ENCODE data around the gene SNX20.
A peak's percentile ranks its signal among the peaks of the same experiment; 100 is the strongest.

The SNX20 gene

DNA sequence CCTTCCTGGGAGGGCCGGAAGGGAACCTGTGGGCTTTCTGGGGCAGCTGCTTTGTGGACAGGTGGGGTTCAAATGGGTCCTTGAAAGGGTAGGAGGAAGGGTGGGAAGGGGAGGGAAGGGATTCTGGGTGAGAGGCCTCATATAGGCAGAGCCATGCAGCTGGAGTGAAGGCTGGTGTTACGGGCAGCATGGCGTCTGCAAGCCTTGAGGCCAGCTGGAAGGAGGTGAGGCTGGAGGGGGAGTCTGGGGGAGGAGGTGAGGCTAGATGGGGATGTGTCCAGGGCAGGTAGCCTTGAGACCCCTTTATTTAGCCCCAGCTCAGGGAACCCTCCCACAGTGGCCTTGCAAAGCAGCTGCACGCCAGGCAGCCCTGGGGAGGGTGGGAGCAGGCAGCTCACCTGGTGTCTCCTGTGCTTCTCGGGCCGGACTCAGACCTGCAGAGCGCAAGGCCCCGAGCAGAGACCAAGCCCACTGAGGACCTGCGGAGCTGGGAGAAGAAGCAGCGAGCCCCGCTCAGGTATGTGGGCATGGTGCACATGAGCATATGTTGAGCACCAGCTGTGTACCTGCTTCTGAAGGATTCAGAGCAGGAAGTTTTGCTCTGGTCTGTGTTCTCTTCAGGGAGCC is 50.6 kb downstream of the SNX20 start:
- no peak overlapping the region for H2AFZ ChIP-seq (ENCODE audit: low read depth, low read length)
- TF ChIP-seq EZH2phosphoT487 (IDR thresholded peaks at IDR 0.05; ENCODE audit: low read depth), result no peak
- TF ChIP-seq, protein P1, sequence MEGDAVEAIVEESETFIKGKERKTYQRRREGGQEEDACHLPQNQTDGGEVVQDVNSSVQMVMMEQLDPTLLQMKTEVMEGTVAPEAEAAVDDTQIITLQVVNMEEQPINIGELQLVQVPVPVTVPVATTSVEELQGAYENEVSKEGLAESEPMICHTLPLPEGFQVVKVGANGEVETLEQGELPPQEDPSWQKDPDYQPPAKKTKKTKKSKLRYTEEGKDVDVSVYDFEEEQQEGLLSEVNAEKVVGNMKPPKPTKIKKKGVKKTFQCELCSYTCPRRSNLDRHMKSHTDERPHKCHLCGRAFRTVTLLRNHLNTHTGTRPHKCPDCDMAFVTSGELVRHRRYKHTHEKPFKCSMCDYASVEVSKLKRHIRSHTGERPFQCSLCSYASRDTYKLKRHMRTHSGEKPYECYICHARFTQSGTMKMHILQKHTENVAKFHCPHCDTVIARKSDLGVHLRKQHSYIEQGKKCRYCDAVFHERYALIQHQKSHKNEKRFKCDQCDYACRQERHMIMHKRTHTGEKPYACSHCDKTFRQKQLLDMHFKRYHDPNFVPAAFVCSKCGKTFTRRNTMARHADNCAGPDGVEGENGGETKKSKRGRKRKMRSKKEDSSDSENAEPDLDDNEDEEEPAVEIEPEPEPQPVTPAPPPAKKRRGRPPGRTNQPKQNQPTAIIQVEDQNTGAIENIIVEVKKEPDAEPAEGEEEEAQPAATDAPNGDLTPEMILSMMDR (IDR thresholded peaks at IDR 0.05; ENCODE audit: low read depth, low read length), result no peak
- H3K9ac ChIP-seq (ENCODE audit: low read length), result no peak overlapping the region
- H4K20me1 ChIP-seq (ENCODE audit: insufficient read depth, low read length), result no peaks in the 10 kb centered on the region
- H3K27me3 ChIP-seq (ENCODE audit: low read depth, low read length), result no peaks in the 10 kb centered on the region
- H3K4me1 ChIP-seq (ENCODE audit: low read length), result peaks cover 13% of the 10 kb centered on the region
- no peak overlapping the region for H3K27ac ChIP-seq (ENCODE audit: low read length)
- H3K79me2 ChIP-seq (ENCODE audit: low read length), result no peaks in the 10 kb centered on the region
- no peak overlapping the region for H3K4me3 ChIP-seq (ENCODE audit: low read length)
- H3K9me3 ChIP-seq (ENCODE audit: insufficient read depth, low read length), result no peaks in the 10 kb centered on the region
- no peaks in the 10 kb centered on the region for H3K36me3 ChIP-seq (replicated peaks; ENCODE audit: low read depth, low read length)
- H3K4me2 ChIP-seq (ENCODE audit: low read length), result no peak overlapping the region

DNA sequence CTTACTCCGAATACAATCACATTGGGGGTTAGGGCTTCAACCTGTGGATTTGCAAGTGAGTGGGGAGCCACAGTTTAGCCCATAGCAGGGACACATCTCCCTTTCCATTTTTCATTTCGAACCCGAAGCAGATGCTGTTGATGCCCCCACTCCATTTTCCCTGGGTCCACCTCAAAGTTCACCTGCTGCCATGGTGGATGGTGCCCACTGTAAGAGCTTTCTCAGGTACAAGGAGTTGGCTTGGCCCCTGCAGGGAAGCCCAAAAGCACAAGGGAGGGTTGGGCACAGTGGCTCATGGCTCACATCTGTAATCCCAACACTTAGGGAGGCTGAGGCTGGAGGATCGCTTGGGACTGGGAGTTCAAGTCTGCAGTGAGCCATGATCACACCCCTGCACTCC is 51.8 kb downstream of the SNX20 start:
- H2AFZ ChIP-seq (ENCODE audit: low read depth, low read length), result no peak overlapping the region
- no peaks in the 10 kb centered on the region for H3K36me3 ChIP-seq (replicated peaks; ENCODE audit: low read depth, low read length)
- H3K27ac ChIP-seq (ENCODE audit: low read length), result no peak overlapping the region
- TF ChIP-seq, protein P1 (IDR thresholded peaks at IDR 0.05; ENCODE audit: low read depth, low read length), result no peak
- TF ChIP-seq EZH2phosphoT487 (IDR thresholded peaks at IDR 0.05; ENCODE audit: low read depth), result no peak
- no peak overlapping the region for H3K4me2 ChIP-seq (ENCODE audit: low read length)
- H4K20me1 ChIP-seq (ENCODE audit: insufficient read depth, low read length), result no peaks in the 10 kb centered on the region
- no peak overlapping the region for H3K4me3 ChIP-seq (ENCODE audit: low read length)
- H3K4me1 ChIP-seq (ENCODE audit: low read length), result peaks cover 13% of the 10 kb centered on the region
- no peaks in the 10 kb centered on the region for H3K9me3 ChIP-seq (ENCODE audit: insufficient read depth, low read length)
- H3K27me3 ChIP-seq (ENCODE audit: low read depth, low read length), result no peaks in the 10 kb centered on the region
- H3K9ac ChIP-seq (ENCODE audit: low read length), result no peak overlapping the region
- no peaks in the 10 kb centered on the region for H3K79me2 ChIP-seq (ENCODE audit: low read length)

DNA sequence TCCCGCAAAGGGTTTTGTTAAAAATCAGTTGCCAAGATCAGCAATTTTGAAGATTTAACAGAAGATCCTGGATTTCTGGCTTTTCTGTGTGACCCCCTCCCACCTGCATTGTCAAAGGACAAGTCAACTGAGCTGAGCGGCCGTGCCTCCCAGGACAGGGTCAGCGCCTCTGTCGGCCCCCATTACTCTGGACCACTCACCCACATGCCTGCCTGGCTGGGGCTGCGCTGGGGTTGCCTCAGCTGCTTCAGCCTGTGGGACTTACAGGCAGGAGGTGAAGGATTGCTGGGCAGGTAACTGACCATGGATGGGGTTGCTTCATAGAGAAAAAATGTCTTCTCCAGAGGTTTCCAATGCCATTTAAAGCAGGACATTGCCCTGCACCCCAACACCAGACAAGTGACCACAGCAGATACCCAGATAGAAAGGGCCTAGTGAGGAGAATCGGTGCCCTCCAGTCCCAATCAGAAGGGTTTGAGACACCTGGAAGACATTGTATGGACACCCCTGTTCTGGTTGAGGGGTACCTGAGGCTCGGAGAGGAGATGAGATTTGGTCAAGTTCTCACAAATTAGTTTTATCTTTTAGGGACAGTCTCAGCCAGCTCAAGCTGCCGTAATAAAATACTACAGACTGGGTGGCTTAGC is 52.8 kb downstream of the SNX20 start:
- TF ChIP-seq EZH2phosphoT487 (IDR thresholded peaks at IDR 0.05; ENCODE audit: low read depth), result no peak
- TF ChIP-seq, protein P1 (IDR thresholded peaks at IDR 0.05; ENCODE audit: low read depth, low read length), result no peak
- Histone ChIP-seq H4K20me1 (ENCODE audit: insufficient read depth, low read length) (no peaks in the 10 kb centered on the region), H3K36me3 (replicated peaks; ENCODE audit: low read depth, low read length) (no peaks in the 10 kb centered on the region)

DNA sequence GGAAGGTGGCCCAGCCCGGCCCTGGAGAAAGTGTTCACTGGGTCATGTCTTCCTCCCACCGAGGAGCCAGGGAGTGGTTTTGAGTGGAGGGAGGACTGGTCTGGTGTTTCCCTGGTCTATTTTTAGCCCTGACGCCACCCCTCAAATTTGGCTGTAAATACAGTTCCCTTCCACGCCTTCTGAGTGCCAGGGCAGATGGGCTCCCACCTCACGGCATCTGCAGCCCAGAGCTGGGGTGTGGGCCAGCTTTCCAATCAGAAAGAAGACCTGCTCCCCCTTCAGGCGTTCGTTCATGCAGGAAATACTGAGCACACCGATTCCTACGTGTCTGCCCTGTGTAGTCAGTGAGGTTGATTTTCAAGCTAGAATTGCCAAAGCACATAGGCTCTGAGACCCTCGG is 53.7 kb downstream of the SNX20 start:
- H3K27me3 ChIP-seq (ENCODE audit: low read depth, low read length), result no peaks in the 10 kb centered on the region
- no peaks in the 10 kb centered on the region for H3K9me3 ChIP-seq (ENCODE audit: insufficient read depth, low read length)
- H3K4me3 ChIP-seq (ENCODE audit: low read length), result peak overlapping the region; percentile 18; the same call in 1 of the 2 replicates
- H3K9ac ChIP-seq (ENCODE audit: low read length), result peak overlapping the region; percentile 4; the same call in 1 of the 2 replicates
- no peaks in the 10 kb centered on the region for H4K20me1 ChIP-seq (ENCODE audit: insufficient read depth, low read length)
- TF ChIP-seq, protein P1 (IDR thresholded peaks at IDR 0.05; ENCODE audit: low read depth, low read length), result peak; percentile 58
- no peak for TF ChIP-seq EZH2phosphoT487 (IDR thresholded peaks at IDR 0.05; ENCODE audit: low read depth)
- H3K4me2 ChIP-seq (ENCODE audit: low read length), result peak overlapping the region; percentile 38
- H3K27ac ChIP-seq (ENCODE audit: low read length), result no peak overlapping the region
- H3K4me1 ChIP-seq (ENCODE audit: low read length), result peaks cover 13% of the 10 kb centered on the region
- H3K36me3 ChIP-seq (replicated peaks; ENCODE audit: low read depth, low read length), result no peaks in the 10 kb centered on the region
- 0 out of 2 replicates have a peak overlapping the region, but pooled peaks have one; percentile 20 for H2AFZ ChIP-seq (ENCODE audit: low read depth, low read length)
- no peaks in the 10 kb centered on the region for H3K79me2 ChIP-seq (ENCODE audit: low read length)

More for the DNA sequence above, 52.8 kb downstream of the SNX20 start:
- Histone ChIP-seq H3K9ac (ENCODE audit: low read length) (no peak overlapping the region), H2AFZ (ENCODE audit: low read depth, low read length) (no peak overlapping the region), H3K27me3 (ENCODE audit: low read depth, low read length) (no peaks in the 10 kb centered on the region), H3K27ac (ENCODE audit: low read length) (no peak overlapping the region), H3K9me3 (ENCODE audit: insufficient read depth, low read length) (no peaks in the 10 kb centered on the region), H3K4me3 (ENCODE audit: low read length) (no peak overlapping the region), H3K4me2 (ENCODE audit: low read length) (no peak overlapping the region), H3K79me2 (ENCODE audit: low read length) (no peaks in the 10 kb centered on the region), H3K4me1 (ENCODE audit: low read length) (peaks cover 13% of the 10 kb centered on the region)

Measured in OCI-LY3 (cell line).